B cell (primary cell): ENCODE measurements around the gene DYNLT1. TPM values are rescaled to one million over a fixed set of nuclear protein-coding genes. Genes with fewer than 3 reads are reported as not detected.

Experiments used
- ATAC-seq: fragments of 200-7000 bp; cut with Tn5 transposase; one replicate; pipeline ENCODE4 v1.10.0; 2021; ENCODE audit warnings: low read depth, mild to moderate bottlenecking, moderate number of reproducible peaks, moderate library complexity
- CTCF ChIA-PET: fragments of 350-600 bp; sonication (Branson Sonifier 250); formaldehyde crosslinking; loops from one replicate; lab custom pipeline; 2021; ENCODE audit warnings: antibody characterized with exemption, inconsistent platforms; lab: Charles Lee
- POLR2A ChIA-PET: fragments of 350-600 bp; sonication (Branson Sonifier 250); formaldehyde crosslinking; loops from one replicate; lab custom pipeline; 2021; ENCODE audit warnings: antibody characterized with exemption; lab: Charles Lee
- DNase-seq: peaks from one replicate; pipeline ENCODE4 v3.0.0; 2013
- H2AFZ ChIP-seq: 2 replicates; pipeline ENCODE4 v1.6.1; 2012; ENCODE audit warnings: mild to moderate bottlenecking, low read depth, low read length; ENCODE audit not compliant: insufficient read depth, poor library complexity, severe bottlenecking
- H3K27ac ChIP-seq, 2 donors: 1 replicate in 1 of 2; 2 replicates in 1 of 2; pipeline ENCODE4 v1.5.1; 2012 to 2013; ENCODE audit warnings: low read length in 2 of 2, mild to moderate bottlenecking in 2 of 2, moderate library complexity in 1 of 2
- H3K27me3 ChIP-seq, 4 experiments: fragments of 200-600 bp in 1 of 4; sonication (generic) in 1 of 4; replicated peaks in 1 of 4; 1 replicate in 2 of 4; 2 replicates in 2 of 4; pipeline versions ENCODE4 v1.6.1 to v1.7.0; 2013 to 2016; ENCODE audit warnings: low read length in 3 of 4, mild to moderate bottlenecking in 2 of 4, mixed read lengths in 1 of 4, moderate library complexity in 1 of 4; ENCODE audit not compliant: insufficient read depth in 4 of 4, control insufficient read depth in 3 of 4; ENCODE audit errors: control extremely low read depth in 1 of 4
- H3K36me3 ChIP-seq, 2 experiments: replicated peaks in 1 of 2; 1 replicate in 1 of 2; 2 replicates in 1 of 2; pipeline versions ENCODE4 v1.6.1 to v1.7.1; 2013; ENCODE audit warnings: low read length in 1 of 2; ENCODE audit not compliant: insufficient read depth in 2 of 2, control insufficient read depth in 1 of 2; ENCODE audit errors: control extremely low read depth in 1 of 2, extremely low read depth in 1 of 2
- H3K4me1 ChIP-seq, 2 donors: fragments of 200-600 bp in 1 of 2; sonication (generic) in 1 of 2; 1 replicate in 1 of 2; 2 replicates in 1 of 2; pipeline versions ENCODE4 v1.5.1 to v1.6.1; 2013 to 2017; ENCODE audit warnings: low read length in 2 of 2; ENCODE audit not compliant: control insufficient read depth in 2 of 2, insufficient read depth in 2 of 2
- H3K4me2 ChIP-seq: replicated peaks from 2 replicates; pipeline ENCODE3; 2012; ENCODE audit warnings: mild to moderate bottlenecking, low read depth, low read length; ENCODE audit not compliant: poor library complexity, severe bottlenecking
- H3K4me3 ChIP-seq, 5 experiments: fragments of 200-600 bp in 1 of 5; sonication (generic) in 1 of 5; 1 replicate in 3 of 5; 2 replicates in 2 of 5; pipeline versions ENCODE4 v1.5.1 to v1.7.0; 2011 to 2016; ENCODE audit warnings: low read length in 4 of 5, mild to moderate bottlenecking in 4 of 5, low read depth in 2 of 5, control low read depth in 1 of 5, moderate library complexity in 1 of 5; ENCODE audit not compliant: insufficient read depth in 1 of 5; ENCODE audit errors: control extremely low read depth in 1 of 5, extremely low read depth in 1 of 5
- H3K79me2 ChIP-seq: fragments of 200-600 bp; sonication (generic); one replicate; pipeline ENCODE4 v1.6.0; 2016; ENCODE audit warnings: low read length; ENCODE audit not compliant: control insufficient read depth, insufficient read depth
- H3K9ac ChIP-seq: fragments of 200-600 bp; sonication (generic); 2 replicates; pipeline ENCODE4 v1.6.1; 2017; ENCODE audit warnings: mild to moderate bottlenecking, low read length, moderate library complexity
- H3K9me3 ChIP-seq, 3 donors: one replicate each; pipeline versions ENCODE4 v1.6.1 to v1.7.1; 2013; ENCODE audit warnings: low read length in 2 of 3; ENCODE audit not compliant: control insufficient read depth in 2 of 3, insufficient read depth in 1 of 3; ENCODE audit errors: control extremely low read depth in 1 of 3
- H4K20me1 ChIP-seq: 2 replicates; pipeline ENCODE4 v1.6.0; 2012; ENCODE audit warnings: mild to moderate bottlenecking, low read length; ENCODE audit not compliant: insufficient read depth, control insufficient read depth, poor library complexity, severe bottlenecking
- H3K27ac Mint-ChIP-seq: one replicate; pipeline ENCODE4 v1.8.0; 2021; ENCODE audit warnings: mixed read lengths
- H3K27me3 Mint-ChIP-seq: one replicate; pipeline ENCODE4 v1.8.0; 2021; ENCODE audit warnings: mixed read lengths
- H3K4me1 Mint-ChIP-seq: one replicate; pipeline ENCODE4 v1.8.0; 2021; ENCODE audit warnings: mixed read lengths
- H3K4me3 Mint-ChIP-seq: one replicate; pipeline ENCODE4 v1.8.0; 2021; ENCODE audit warnings: mixed read lengths
- H3K9me3 Mint-ChIP-seq: one replicate; pipeline ENCODE4 v1.8.0; 2022; ENCODE audit warnings: mixed read lengths; ENCODE audit not compliant: insufficient read depth
- CTCF ChIP-seq: fragments of 200-600 bp; IDR thresholded peaks from one replicate; pipeline ENCODE4 v1.8.0; 2022; ENCODE audit warnings: antibody characterized with exemption, mild to moderate bottlenecking
- EZH2 ChIP-seq: IDR thresholded peaks from 2 replicates; pipeline ENCODE4 v1.6.1; 2012; ENCODE audit warnings: borderline replicate concordance, low read depth, mild to moderate bottlenecking, moderate library complexity, low read length; ENCODE audit not compliant: insufficient read depth, poor library complexity, severe bottlenecking
- WGBS: methylation state at CpG from one replicate; pipeline ENCODE4 v1.1.5; 2013; ENCODE audit warnings: missing lambda C conversion rate; ENCODE audit not compliant: insufficient coverage; 5-methylcytosine and 5-hydroxymethylcytosine counted together
- intact Hi-C: fragments of 100-400 bp; cut with micrococcal nuclease; formaldehyde crosslinking; loops from one replicate; pipeline ENCODE4 v1.10.0; 2022
- polyA plus RNA-seq: library from polyadenylated mRNA; depleted of rRNA; stranded (reverse); fragments of >200 nt; gene quantifications from 2 replicates; pipeline ENCODE4 v1.2.3, GENCODE V29; 2012
- total RNA-seq, 2 donors: library from RNA; stranded (reverse); fragments of 120-200 nt in 1 of 2; gene quantifications; 1 replicate in 1 of 2; 2 replicates in 1 of 2; pipeline versions ENCODE4 v1.2.3 to v1.2.4, GENCODE V29; 2013 to 2022

The DYNLT1 gene
- total and polyA plus RNA-seq, 2 donors (not counting 1 experiment from before 2014, with no cell fraction given): 34.8 to 62.6 TPM

- no peak for ATAC-seq
- Histone ChIP-seq H3K9ac (no peak overlapping the region), H3K36me3 (peaks cover 0 to 33% of the 10 kb centered on the region in 2 experiments), H3K9me3 (no peaks in the 10 kb centered on the region), H3K4me3 (no peak overlapping the region), H3K4me2 (no peak overlapping the region), H3K4me1 (peaks cover 8 to 11% of the 10 kb centered on the region in 2 donors), H3K27me3 (no peaks in the 10 kb centered on the region), H3K79me2 (peaks cover 44% of the 10 kb centered on the region), H2AFZ (no peak overlapping the region), H3K27ac (no peak overlapping the region), H4K20me1 (peaks cover 18% of the 10 kb centered on the region)
- POLR2A ChIA-PET: no interaction called here
- intact Hi-C loops: no loop called here
- Mint-ChIP-seq H3K9me3 (no peaks in the 10 kb centered on the region), H3K27ac (no peak overlapping the region), H3K4me3 (no peak overlapping the region), H3K4me1 (peaks cover 27% of the 10 kb centered on the region), H3K27me3 (no peaks in the 10 kb centered on the region)
- no CpG with 5 or more reads among the region's 3 CpGs for WGBS
- CTCF ChIA-PET: interaction anchor here (1.1 kb wide), 1 partner anchor 15 kb away, joined by 3 read pairs; no protein-coding TSS in a partner anchor
- no peak for TF ChIP-seq EZH2
- no peak for DNase-seq
Measured at GRCh38 chr6:158638324-158638854, 6.2 kb downstream of the DYNLT1 start.

- peaks cover 28% of the 10 kb centered on the region for H3K79me2 ChIP-seq
- no peaks in the 10 kb centered on the region for H3K4me1 ChIP-seq
- no peak overlapping the region for H3K27ac Mint-ChIP-seq
- no peak overlapping the region for H3K4me3 Mint-ChIP-seq
- H3K4me3 ChIP-seq: no peak overlapping the region
- H2AFZ ChIP-seq: no peak overlapping the region
- no peak overlapping the region for H3K9ac ChIP-seq
- H3K4me1 Mint-ChIP-seq: peaks cover 12% of the 10 kb centered on the region
- CTCF ChIA-PET: interaction anchor here (1.0 kb wide), 1 partner anchor 416 kb away, joined by 3 read pairs; no protein-coding TSS in a partner anchor
- H4K20me1 ChIP-seq: peaks cover 11% of the 10 kb centered on the region
- ATAC-seq (no peak), DNase-seq (no peak)
- H3K27me3 Mint-ChIP-seq: no peaks in the 10 kb centered on the region
- 98% methylated on average over 4 of the region's 8 CpGs for WGBS
- H3K27me3 ChIP-seq: no peaks in the 10 kb centered on the region
- H3K36me3 ChIP-seq: peaks cover 0 to 38% of the 10 kb centered on the region in 2 experiments
- TF ChIP-seq EZH2 (no peak), CTCF (no peak)
- H3K9me3 Mint-ChIP-seq: no peaks in the 10 kb centered on the region
- H3K9me3 ChIP-seq: no peaks in the 10 kb centered on the region
- H3K27ac ChIP-seq: no peak overlapping the region
- POLR2A ChIA-PET: no interaction called here
- intact Hi-C loops: no loop called here
- no peak overlapping the region for H3K4me2 ChIP-seq
Measured at GRCh38 chr6:158636778-158637177, 7.8 kb downstream of the DYNLT1 start.
